HL-60/S4 treated with retinoic acid at 250 ng/mL for 4 days and 3 days (cell line): Measurements from ENCODE around the gene ATP13A2.
"Not testable (repeated sequence)": the region's sequence is repeated elsewhere in the genome, so short reads cannot be mapped to it uniquely, and the experiment has no call there.

ENCODE experiments used
- in situ Hi-C: fragments of 300-500 bp; cut with MboI; formaldehyde crosslinking; loops from 2 replicates; pipeline ENCODE4 v1.7.0; 2022; ENCODE audit warnings: low sequenced_read_pairs

Gene ATP13A2

GRCh38 chr1:16965486-16966067 is 46.2 kb downstream of the ATP13A2 start:
- in situ Hi-C loops = no loop called here

- in situ Hi-C loops = not testable (repeated sequence)
Measured at GRCh38 chr1:16964169-16964568, 47.6 kb downstream of the ATP13A2 start.

GRCh38 chr1:16961297-16962133 is 50.2 kb downstream of the ATP13A2 start:
- in situ Hi-C loops = no loop called here

- in situ Hi-C loops = no loop called here
Measured at GRCh38 chr1:16960560-16961296, 51.0 kb downstream of the ATP13A2 start.

- in situ Hi-C loops = no loop called here
Measured at GRCh38 chr1:16958475-16958874, 53.3 kb downstream of the ATP13A2 start.

GRCh38 chr1:16957731-16958130 is 54.0 kb downstream of the ATP13A2 start:
- in situ Hi-C loops = no loop called here

- in situ Hi-C loops = no loop called here
Measured at GRCh38 chr1:16956775-16957174, 55.0 kb downstream of the ATP13A2 start.

GRCh38 chr1:16955186-16955585 is 56.5 kb downstream of the ATP13A2 start:
- in situ Hi-C loops = no loop called here

- in situ Hi-C loops = no loop called here
Measured at GRCh38 chr1:16954579-16954978, 57.1 kb downstream of the ATP13A2 start.

GRCh38 chr1:16952376-16952775 is 59.4 kb downstream of the ATP13A2 start:
- in situ Hi-C loops = not testable (repeated sequence)

- in situ Hi-C loops = not testable (repeated sequence)
Measured at GRCh38 chr1:16949026-16949425, 62.7 kb downstream of the ATP13A2 start.

GRCh38 chr1:16948282-16948891 is 63.3 kb downstream of the ATP13A2 start:
- in situ Hi-C loops = not testable (repeated sequence)

GRCh38 chr1:16946646-16947045 is 65.1 kb downstream of the ATP13A2 start:
- in situ Hi-C loops = no loop called here

GRCh38 chr1:16946185-16946584 is 65.5 kb downstream of the ATP13A2 start:
- in situ Hi-C loops = not testable (repeated sequence)

GRCh38 chr1:16945512-16945911 is 66.2 kb downstream of the ATP13A2 start:
- in situ Hi-C loops = not testable (repeated sequence)

GRCh38 chr1:16944038-16944437 is 67.7 kb downstream of the ATP13A2 start:
- in situ Hi-C loops = no loop called here

- in situ Hi-C loops = not testable (repeated sequence)
Measured at GRCh38 chr1:16939386-16940180, 72.1 kb downstream of the ATP13A2 start.

GRCh38 chr1:16938351-16939321 is 73.1 kb downstream of the ATP13A2 start:
- in situ Hi-C loops = no loop called here

- in situ Hi-C loops = not testable (repeated sequence)
Measured at GRCh38 chr1:16936580-16936979, 75.1 kb downstream of the ATP13A2 start.
